ENCODE measurements around the gene SMCHD1.

- TF ChIP-seq POLR2AphosphoS5 (IDR thresholded peaks at IDR 0.05; ENCODE audit: low read depth) (no peak), CTCF (IDR thresholded peaks at IDR 0.05; ENCODE audit: insufficient read depth, low read length) (no peak), REST (IDR thresholded peaks at IDR 0.05; ENCODE audit: insufficient replicate concordance, low read depth) (no peak), SPI1 (IDR thresholded peaks at IDR 0.05; ENCODE audit: borderline replicate concordance, low read depth) (no peak)
Measured at GRCh38 chr18:2714140-2714539, 58.6 kb downstream of the SMCHD1 start.

Measured in HL-60 (cell line).